ENCODE measurements around the gene FEZ2.

The FEZ2 gene

DNA sequence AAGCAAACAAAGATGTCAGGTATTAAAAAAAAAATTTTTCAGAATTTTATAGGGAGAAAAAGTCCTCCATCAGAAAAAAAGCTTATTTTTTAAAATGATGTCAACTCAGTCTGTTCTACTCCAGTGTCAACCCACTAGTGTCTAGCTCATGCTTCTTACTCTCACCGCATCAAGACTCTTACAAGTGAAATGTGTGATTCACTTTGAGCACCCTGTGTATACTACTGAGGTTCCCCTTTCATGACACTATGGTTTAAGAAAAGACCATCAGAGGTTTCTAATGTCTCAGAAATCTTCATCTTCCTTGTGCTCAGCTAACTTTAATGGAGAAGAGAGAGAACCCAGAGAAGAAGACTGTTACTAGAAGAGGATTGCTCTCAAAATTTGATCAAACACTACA is 43.4 kb downstream of the FEZ2 start:
- Histone ChIP-seq H3K79me2 (ENCODE audit: low read length) (no peaks in the 10 kb centered on the region), H3K27ac (ENCODE audit: low read length) (no peak overlapping the region), H3K27me3 (ENCODE audit: low read depth, low read length) (no peaks in the 10 kb centered on the region), H3K4me3 (ENCODE audit: low read length) (no peak overlapping the region), H3K9me3 (ENCODE audit: insufficient read depth, low read length) (no peaks in the 10 kb centered on the region), H3K4me2 (ENCODE audit: low read length) (no peak overlapping the region), H2AFZ (ENCODE audit: low read depth, low read length) (no peak overlapping the region), H4K20me1 (ENCODE audit: insufficient read depth, low read length) (no peaks in the 10 kb centered on the region), H3K36me3 (replicated peaks; ENCODE audit: low read depth, low read length) (peaks cover 15% of the 10 kb centered on the region), H3K9ac (ENCODE audit: low read length) (no peak overlapping the region), H3K4me1 (ENCODE audit: low read length) (peaks cover 7% of the 10 kb centered on the region)
- no peak for TF ChIP-seq EZH2phosphoT487 (IDR thresholded peaks at IDR 0.05; ENCODE audit: low read depth)
- no peak for TF ChIP-seq CTCF (IDR thresholded peaks at IDR 0.05; ENCODE audit: low read depth, low read length)

GRCh38 chr2:36553683-36554082 is 44.3 kb downstream of the FEZ2 start:
- H3K4me1 ChIP-seq (ENCODE audit: low read length) = peaks cover 7% of the 10 kb centered on the region

GRCh38 chr2:36550006-36550405 is 48.0 kb downstream of the FEZ2 start:
- peaks cover 7% of the 10 kb centered on the region for H3K4me1 ChIP-seq (ENCODE audit: low read length)

More at GRCh38 chr2:36553683-36554082, 44.3 kb downstream of the FEZ2 start:
- no peak overlapping the region for H3K4me3 ChIP-seq (ENCODE audit: low read length)
- H3K9ac ChIP-seq (ENCODE audit: low read length) = no peak overlapping the region
- H2AFZ ChIP-seq (ENCODE audit: low read depth, low read length) = no peak overlapping the region
- no peaks in the 10 kb centered on the region for H3K27me3 ChIP-seq (ENCODE audit: low read depth, low read length)
- no peak overlapping the region for H3K4me2 ChIP-seq (ENCODE audit: low read length)
- no peaks in the 10 kb centered on the region for H4K20me1 ChIP-seq (ENCODE audit: insufficient read depth, low read length)
- TF ChIP-seq CTCF (IDR thresholded peaks at IDR 0.05; ENCODE audit: low read depth, low read length) (no peak), EZH2phosphoT487 (IDR thresholded peaks at IDR 0.05; ENCODE audit: low read depth) (no peak)
- peaks cover 21% of the 10 kb centered on the region for H3K36me3 ChIP-seq (replicated peaks; ENCODE audit: low read depth, low read length)
- no peaks in the 10 kb centered on the region for H3K9me3 ChIP-seq (ENCODE audit: insufficient read depth, low read length)
- H3K79me2 ChIP-seq (ENCODE audit: low read length) = no peaks in the 10 kb centered on the region
- H3K27ac ChIP-seq (ENCODE audit: low read length) = no peak overlapping the region

GRCh38 chr2:36549165-36549574 is 48.8 kb downstream of the FEZ2 start:
- Histone ChIP-seq H3K9me3 (ENCODE audit: insufficient read depth, low read length) (no peaks in the 10 kb centered on the region), H2AFZ (ENCODE audit: low read depth, low read length) (no peak overlapping the region), H3K4me2 (ENCODE audit: low read length) (no peak overlapping the region), H3K79me2 (ENCODE audit: low read length) (no peaks in the 10 kb centered on the region), H3K36me3 (replicated peaks; ENCODE audit: low read depth, low read length) (peaks cover 21% of the 10 kb centered on the region), H4K20me1 (ENCODE audit: insufficient read depth, low read length) (no peaks in the 10 kb centered on the region), H3K27ac (ENCODE audit: low read length) (no peak overlapping the region), H3K4me1 (ENCODE audit: low read length) (peaks cover 7% of the 10 kb centered on the region), H3K9ac (ENCODE audit: low read length) (no peak overlapping the region), H3K4me3 (ENCODE audit: low read length) (no peak overlapping the region), H3K27me3 (ENCODE audit: low read depth, low read length) (no peaks in the 10 kb centered on the region)
- no peak for TF ChIP-seq EZH2phosphoT487 (IDR thresholded peaks at IDR 0.05; ENCODE audit: low read depth)
- TF ChIP-seq CTCF (IDR thresholded peaks at IDR 0.05; ENCODE audit: low read depth, low read length) = no peak

More at GRCh38 chr2:36550006-36550405, 48.0 kb downstream of the FEZ2 start:
- no peak for TF ChIP-seq EZH2phosphoT487 (IDR thresholded peaks at IDR 0.05; ENCODE audit: low read depth)
- TF ChIP-seq CTCF (IDR thresholded peaks at IDR 0.05; ENCODE audit: low read depth, low read length) = no peak
- no peaks in the 10 kb centered on the region for H4K20me1 ChIP-seq (ENCODE audit: insufficient read depth, low read length)
- H3K36me3 ChIP-seq (replicated peaks; ENCODE audit: low read depth, low read length) = peaks cover 24% of the 10 kb centered on the region
- no peaks in the 10 kb centered on the region for H3K79me2 ChIP-seq (ENCODE audit: low read length)
- no peak overlapping the region for H2AFZ ChIP-seq (ENCODE audit: low read depth, low read length)
- H3K9me3 ChIP-seq (ENCODE audit: insufficient read depth, low read length) = no peaks in the 10 kb centered on the region
- H3K9ac ChIP-seq (ENCODE audit: low read length) = no peak overlapping the region
- H3K27me3 ChIP-seq (ENCODE audit: low read depth, low read length) = no peaks in the 10 kb centered on the region
- no peak overlapping the region for H3K4me3 ChIP-seq (ENCODE audit: low read length)
- no peak overlapping the region for H3K4me2 ChIP-seq (ENCODE audit: low read length)
- H3K27ac ChIP-seq (ENCODE audit: low read length) = no peak overlapping the region
